HUES6 (cell line): Measurements from ENCODE around the gene KCNAB2.

Experiments
- H3K27ac ChIP-seq: 2 replicates; pipeline ENCODE4 v1.7.0; 2013; ENCODE audit warnings: low read depth, mild to moderate bottlenecking, low read length, inconsistent platforms
- H3K27me3 ChIP-seq: 2 replicates; pipeline ENCODE4 v1.6.1; 2013; ENCODE audit warnings: low read length; ENCODE audit not compliant: control insufficient read depth, insufficient read depth
- H3K36me3 ChIP-seq: 2 replicates; pipeline ENCODE4 v1.6.1; 2013; ENCODE audit warnings: low read length; ENCODE audit not compliant: control insufficient read depth, insufficient read depth
- H3K4me1 ChIP-seq: 2 replicates; pipeline ENCODE4 v1.6.1; 2013; ENCODE audit warnings: low read length; ENCODE audit not compliant: control insufficient read depth, insufficient read depth
- H3K4me3 ChIP-seq: 2 replicates; pipeline ENCODE4 v1.5.1; 2013; ENCODE audit warnings: low read depth, low read length
- H3K9ac ChIP-seq: one replicate; pipeline ENCODE4 v1.6.1; 2013; ENCODE audit warnings: mild to moderate bottlenecking, low read length
- H3K9me3 ChIP-seq: 2 replicates; pipeline ENCODE4 v1.6.1; 2013; ENCODE audit warnings: low read depth, low read length; ENCODE audit not compliant: control insufficient read depth, insufficient read depth

KCNAB2 gene

DNA sequence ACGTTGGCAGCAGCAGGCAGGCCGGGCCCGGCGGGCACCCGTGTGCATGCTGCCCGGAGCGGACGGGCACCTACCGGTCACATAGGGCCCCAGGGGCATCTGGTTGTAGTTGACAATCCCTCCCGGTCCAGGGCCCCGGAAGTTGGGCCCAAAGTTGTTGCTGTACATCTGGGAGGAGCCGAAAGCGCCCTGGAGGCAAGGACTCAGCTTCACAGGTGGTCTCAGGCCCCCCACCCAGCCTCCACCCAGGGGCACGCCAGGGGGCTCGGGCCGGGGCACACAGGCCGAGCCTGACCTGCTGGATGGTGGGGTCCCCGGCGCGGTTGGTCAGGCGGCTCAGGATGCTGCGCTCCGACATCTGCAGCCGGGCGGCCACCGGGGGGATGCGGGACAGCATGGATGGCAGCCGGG is 60.6 kb downstream of the KCNAB2 start:
- Histone ChIP-seq H3K36me3 (no peaks in the 10 kb centered on the region), H3K9me3 (no peaks in the 10 kb centered on the region), H3K27me3 (peaks cover 17% of the 10 kb centered on the region; the same call in 1 of the 2 replicates), H3K9ac (no peak overlapping the region), H3K27ac (no peak overlapping the region), H3K4me1 (peaks cover 10% of the 10 kb centered on the region; the same call in 1 of the 2 replicates), H3K4me3 (no peak overlapping the region)

DNA sequence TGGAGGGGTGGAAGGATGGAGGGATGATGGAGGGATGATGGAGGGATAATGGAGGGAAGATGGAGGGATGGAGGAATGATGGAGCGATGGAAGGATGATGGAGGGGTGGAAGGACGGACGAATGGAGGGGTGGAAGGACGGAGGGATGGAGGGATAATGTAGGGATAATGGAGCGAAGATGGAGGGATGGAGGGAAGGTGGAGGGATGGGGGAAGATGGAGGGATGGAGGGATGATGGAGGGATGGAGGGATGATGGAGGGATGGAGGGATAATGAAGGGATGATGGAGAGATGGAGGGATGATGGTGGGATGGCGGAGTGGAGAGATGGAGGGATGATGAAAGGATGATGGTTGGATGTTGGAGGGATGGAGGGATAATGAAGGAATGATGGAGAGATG is 61.3 kb downstream of the KCNAB2 start:
- no peak overlapping the region for H3K4me3 ChIP-seq

DNA sequence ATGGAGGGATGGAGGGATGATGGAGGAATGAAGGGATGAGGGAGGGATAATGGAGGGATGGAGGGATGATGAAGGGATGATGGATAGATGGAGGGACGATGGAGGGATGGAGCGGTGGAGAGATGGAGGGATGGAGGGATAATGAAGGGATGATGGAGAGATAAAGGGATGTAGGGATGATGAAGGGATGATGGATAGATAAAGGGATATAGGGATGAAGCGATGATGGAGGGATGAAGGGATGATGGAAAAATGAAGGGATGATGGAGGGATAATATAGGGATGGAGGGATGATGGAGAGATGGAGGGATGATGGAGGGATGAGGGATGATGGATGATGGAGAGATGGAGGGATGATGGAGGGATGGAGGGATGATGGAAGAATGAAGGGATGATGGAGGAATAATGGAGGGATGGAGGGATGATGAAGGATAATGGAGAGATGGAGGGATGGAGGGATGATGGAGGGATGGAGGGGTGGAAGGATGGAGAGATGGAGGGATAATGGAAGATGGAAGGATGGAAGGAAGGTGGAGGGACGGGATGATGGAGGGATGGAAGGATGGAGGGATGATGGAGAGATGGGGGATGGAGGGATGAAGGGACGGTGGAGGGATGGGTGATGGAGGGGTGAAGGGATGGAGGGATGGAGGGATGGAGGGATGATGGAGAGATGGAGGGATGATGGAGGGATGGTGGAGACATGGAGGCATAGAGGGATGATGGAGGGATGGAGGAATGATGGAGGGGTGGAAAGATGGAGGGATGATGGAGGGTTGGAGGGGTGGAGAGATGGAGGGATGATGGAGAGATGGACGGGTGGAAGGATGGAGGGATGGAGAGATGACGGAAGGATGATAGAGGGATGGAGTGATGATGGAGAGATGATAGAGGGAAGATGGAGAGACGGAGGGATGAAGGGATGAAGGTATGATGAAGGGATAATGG is 62.0 kb downstream of the KCNAB2 start:
- no peak overlapping the region for H3K27ac ChIP-seq
- H3K4me1 ChIP-seq = peaks cover 10% of the 10 kb centered on the region; the same call in 1 of the 2 replicates
- no peak overlapping the region for H3K4me3 ChIP-seq
- H3K36me3 ChIP-seq = no peaks in the 10 kb centered on the region
- H3K9me3 ChIP-seq = no peaks in the 10 kb centered on the region
- H3K9ac ChIP-seq = no peak overlapping the region
- H3K27me3 ChIP-seq = peaks cover 20% of the 10 kb centered on the region; the same call in 1 of the 2 replicates

More for the DNA sequence above, 61.3 kb downstream of the KCNAB2 start:
- peaks cover 10% of the 10 kb centered on the region; the same call in 1 of the 2 replicates for H3K4me1 ChIP-seq
- H3K36me3 ChIP-seq = no peaks in the 10 kb centered on the region
- H3K9ac ChIP-seq = no peak overlapping the region
- H3K9me3 ChIP-seq = no peaks in the 10 kb centered on the region
- H3K27me3 ChIP-seq = peaks cover 20% of the 10 kb centered on the region; the same call in 1 of the 2 replicates
- H3K27ac ChIP-seq = no peak overlapping the region

GRCh38 chr1:6108476-6108875 is 62.8 kb downstream of the KCNAB2 start:
- Histone ChIP-seq H3K9ac (no peak overlapping the region), H3K9me3 (no peaks in the 10 kb centered on the region), H3K4me1 (peaks cover 10% of the 10 kb centered on the region; the same call in 1 of the 2 replicates), H3K27me3 (peaks cover 20% of the 10 kb centered on the region; the same call in 1 of the 2 replicates), H3K4me3 (no peak overlapping the region), H3K36me3 (no peaks in the 10 kb centered on the region), H3K27ac (no peak overlapping the region)

GRCh38 chr1:6108937-6109614 is 63.4 kb downstream of the KCNAB2 start:
- Histone ChIP-seq H3K4me1 (peaks cover 10% of the 10 kb centered on the region; the same call in 1 of the 2 replicates), H3K4me3 (no peak overlapping the region), H3K27ac (no peak overlapping the region), H3K9me3 (no peaks in the 10 kb centered on the region), H3K36me3 (no peaks in the 10 kb centered on the region), H3K27me3 (peaks cover 20% of the 10 kb centered on the region; the same call in 1 of the 2 replicates), H3K9ac (no peak overlapping the region)

DNA sequence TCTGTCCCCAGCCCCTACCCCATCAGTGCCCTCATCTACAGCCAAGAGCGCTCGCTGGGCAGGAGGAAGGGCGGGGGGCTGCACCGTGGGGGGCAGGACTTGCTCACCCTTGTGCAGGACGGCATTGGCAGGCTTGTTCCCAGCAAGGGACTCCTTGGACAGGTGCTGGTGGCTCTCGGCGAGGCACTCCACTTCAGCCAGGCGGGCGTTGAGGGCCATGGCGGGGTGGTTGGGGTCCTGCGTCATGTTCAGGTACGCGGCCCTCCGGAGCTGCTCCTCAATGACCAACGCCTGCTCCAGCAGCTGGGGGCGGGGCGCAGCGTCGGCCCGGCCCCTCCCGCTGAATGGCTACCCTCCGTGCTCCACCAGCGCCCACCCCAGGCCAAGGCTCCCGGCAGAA is 64.0 kb downstream of the KCNAB2 start:
- Histone ChIP-seq H3K4me1 (peaks cover 10% of the 10 kb centered on the region; the same call in 1 of the 2 replicates), H3K27ac (no peak overlapping the region), H3K9me3 (no peaks in the 10 kb centered on the region), H3K4me3 (no peak overlapping the region), H3K27me3 (peaks cover 20% of the 10 kb centered on the region; the same call in 1 of the 2 replicates), H3K36me3 (no peaks in the 10 kb centered on the region), H3K9ac (no peak overlapping the region)

- peaks cover 10% of the 10 kb centered on the region; the same call in 1 of the 2 replicates for H3K4me1 ChIP-seq
- H3K36me3 ChIP-seq = no peaks in the 10 kb centered on the region
- no peak overlapping the region for H3K9ac ChIP-seq
- no peak overlapping the region for H3K27ac ChIP-seq
- H3K9me3 ChIP-seq = no peaks in the 10 kb centered on the region; the same call in 1 of the 2 replicates
- H3K4me3 ChIP-seq = no peak overlapping the region
- peaks cover 20% of the 10 kb centered on the region; the same call in 1 of the 2 replicates for H3K27me3 ChIP-seq
Observed at GRCh38 chr1:6110326-6110725, 64.6 kb downstream of the KCNAB2 start.

GRCh38 chr1:6111571-6111970 is 65.9 kb downstream of the KCNAB2 start:
- H3K4me1 ChIP-seq = peaks cover 10% of the 10 kb centered on the region; the same call in 1 of the 2 replicates
- H3K27ac ChIP-seq = no peak overlapping the region
- no peaks in the 10 kb centered on the region for H3K36me3 ChIP-seq
- H3K4me3 ChIP-seq = no peak overlapping the region
- peaks cover 20% of the 10 kb centered on the region; the same call in 1 of the 2 replicates for H3K27me3 ChIP-seq
- no peak overlapping the region for H3K9ac ChIP-seq
- H3K9me3 ChIP-seq = peaks cover 3% of the 10 kb centered on the region

GRCh38 chr1:6111991-6112689 is 66.5 kb downstream of the KCNAB2 start:
- peaks cover 20% of the 10 kb centered on the region; the same call in 1 of the 2 replicates for H3K27me3 ChIP-seq
- no peak overlapping the region for H3K9ac ChIP-seq
- no peaks in the 10 kb centered on the region for H3K36me3 ChIP-seq
- peaks cover 10% of the 10 kb centered on the region; the same call in 1 of the 2 replicates for H3K4me1 ChIP-seq
- H3K9me3 ChIP-seq = peaks cover 3% of the 10 kb centered on the region
- H3K27ac ChIP-seq = no peak overlapping the region
- H3K4me3 ChIP-seq = no peak overlapping the region

GRCh38 chr1:6112690-6113005 is 67.0 kb downstream of the KCNAB2 start:
- Histone ChIP-seq H3K27ac (no peak overlapping the region), H3K9ac (no peak overlapping the region), H3K4me1 (peaks cover 10% of the 10 kb centered on the region; the same call in 1 of the 2 replicates), H3K4me3 (no peak overlapping the region), H3K27me3 (peaks cover 19% of the 10 kb centered on the region; the same call in 1 of the 2 replicates), H3K9me3 (peaks cover 3% of the 10 kb centered on the region), H3K36me3 (no peaks in the 10 kb centered on the region)
